ENCODE results near the gene RNF17.
"Not testable (repeated sequence)": the region's sequence is repeated elsewhere in the genome, so short reads cannot be mapped to it uniquely, and the experiment has no call there.

RNF17 gene

GRCh38 chr13:24744247-24744646 is 19.7 kb upstream of the RNF17 start:
- DNase-seq (ENCODE audit: low read depth in 2 of 2, low spot score in 1 of 2) = no peak

GRCh38 chr13:24745516-24745860 is 18.5 kb upstream of the RNF17 start:
- DNase-seq (ENCODE audit: low read depth in 2 of 2, low spot score in 1 of 2) = no peak

GRCh38 chr13:24745861-24746617 is 17.9 kb upstream of the RNF17 start:
- no peak for DNase-seq (ENCODE audit: low read depth in 2 of 2, low spot score in 1 of 2)

GRCh38 chr13:24746618-24747247 is 17.2 kb upstream of the RNF17 start:
- no peak for DNase-seq (ENCODE audit: low read depth in 2 of 2, low spot score in 1 of 2)

- DNase-seq (ENCODE audit: low read depth in 2 of 2, low spot score in 1 of 2) = no peak
Observed at GRCh38 chr13:24747248-24748060, 16.5 kb upstream of the RNF17 start.

GRCh38 chr13:24748061-24748400 is 15.9 kb upstream of the RNF17 start:
- no peak for DNase-seq (ENCODE audit: low read depth in 2 of 2, low spot score in 1 of 2)

GRCh38 chr13:24759197-24759596 is 4.8 kb upstream of the RNF17 start:
- no peak for DNase-seq (ENCODE audit: low read depth in 2 of 2, low spot score in 1 of 2)

- no peak for DNase-seq (ENCODE audit: low read depth in 2 of 2, low spot score in 1 of 2)
Observed at GRCh38 chr13:24764276-24764630, 284 bp downstream of the RNF17 start.

- no peak for DNase-seq (ENCODE audit: low read depth in 2 of 2, low spot score in 1 of 2)
Observed at GRCh38 chr13:24777171-24777570, 13.2 kb downstream of the RNF17 start.

GRCh38 chr13:24784319-24784718 is 20.4 kb downstream of the RNF17 start:
- DNase-seq (ENCODE audit: low read depth in 2 of 2, low spot score in 1 of 2) = no peak

- DNase-seq (ENCODE audit: low read depth in 2 of 2, low spot score in 1 of 2) = no peak
Observed at GRCh38 chr13:24788538-24788937, 24.6 kb downstream of the RNF17 start.

- DNase-seq (ENCODE audit: low read depth in 2 of 2, low spot score in 1 of 2) = no peak
Observed at GRCh38 chr13:24802074-24802473, 38.1 kb downstream of the RNF17 start.

GRCh38 chr13:24821207-24821606 is 57.2 kb downstream of the RNF17 start:
- DNase-seq (ENCODE audit: low read depth in 2 of 2, low spot score in 1 of 2) = no peak

GRCh38 chr13:24822640-24823039 is 58.7 kb downstream of the RNF17 start:
- DNase-seq (ENCODE audit: low read depth in 2 of 2, low spot score in 1 of 2) = no peak

GRCh38 chr13:24823122-24823710 is 59.2 kb downstream of the RNF17 start:
- DNase-seq (ENCODE audit: low read depth in 2 of 2, low spot score in 1 of 2) = not testable (repeated sequence)

- no peak for DNase-seq (ENCODE audit: low read depth in 2 of 2, low spot score in 1 of 2)
Observed at GRCh38 chr13:24827799-24828198, 63.8 kb downstream of the RNF17 start.

GRCh38 chr13:24834902-24835510 is 71.0 kb downstream of the RNF17 start:
- DNase-seq (ENCODE audit: low read depth in 2 of 2, low spot score in 1 of 2) = no peak

- not testable (repeated sequence) for DNase-seq (ENCODE audit: low read depth in 2 of 2, low spot score in 1 of 2)
Observed at GRCh38 chr13:24837528-24837927, 73.6 kb downstream of the RNF17 start.

GRCh38 chr13:24842549-24843274 is 78.7 kb downstream of the RNF17 start:
- DNase-seq (ENCODE audit: low read depth in 2 of 2, low spot score in 1 of 2) = no peak

- DNase-seq (ENCODE audit: low read depth in 2 of 2, low spot score in 1 of 2) = no peak
Observed at GRCh38 chr13:24851546-24851945, 87.6 kb downstream of the RNF17 start.

GRCh38 chr13:24854311-24854710 is 90.3 kb downstream of the RNF17 start:
- DNase-seq (ENCODE audit: low read depth in 2 of 2, low spot score in 1 of 2) = no peak
